HepG2 (cell line): ENCODE data around the gene LEP. TPM values are rescaled to one million over a fixed set of nuclear protein-coding genes. Genes with fewer than 3 reads are reported as not detected.
"Not testable (repeated sequence)": the region's sequence is repeated elsewhere in the genome, so short reads cannot be mapped to it uniquely, and the experiment has no call there.

Experiments
- ATAC-seq: fragments of 200-7000 bp; cut with Tn5 transposase; 3 replicates; pipeline ENCODE4 v1.9.1; 2020; ENCODE audit warnings: mild to moderate bottlenecking, moderate library complexity
- BruUV-seq: library from RNA; stranded (reverse); fragments of 400-500 nt; replicated peaks from 2 replicates; lab custom pipeline; 2021; lab: Mats Ljungman, UMichigan
- CTCF ChIA-PET: fragments of 300-600 bp; formaldehyde crosslinking; extraction: SDS; loops from one replicate; lab custom pipeline; 2021; ENCODE audit warnings: low total read pairs, inconsistent platforms, low intra/inter-chr PET ratio; lab: Yijun Ruan, JAX
- POLR2A ChIA-PET: fragments of 350-600 bp; sonication (Branson Sonifier 250); formaldehyde crosslinking; loops from one replicate; lab custom pipeline; 2020; ENCODE audit warnings: antibody characterized with exemption, inconsistent platforms; lab: Yijun Ruan, JAX
- DNase-seq: peaks from one replicate; pipeline ENCODE4 v3.0.0-alpha.2; 2015; ENCODE audit warnings: low spot score
- FAIRE-seq: peaks from 3 replicates; lab custom pipeline; 2011; peaks lifted over from hg19 to GRCh38; lab: Jason Lieb, UNC
- H2AFZ ChIP-seq: one replicate; pipeline ENCODE4 v1.6.1; 2011; ENCODE audit warnings: low read length, inconsistent platforms
- H3K27ac ChIP-seq: fragments of 300-600 bp; 3 replicates; pipeline ENCODE4 v1.8.0; 2011; ENCODE audit warnings: mixed run types, mild to moderate bottlenecking, mixed read lengths, low read length, inconsistent platforms; ENCODE audit not compliant: insufficient read depth; ENCODE audit errors: extremely low read length
- H3K27me3 ChIP-seq, 2 experiments: fragments of 200-600 bp in 1 of 2; 2 replicates in 1 of 2; 3 replicates in 1 of 2; pipeline versions ENCODE4 v1.6.0 to v1.8.0; 2011; ENCODE audit warnings: low read length in 2 of 2, mild to moderate bottlenecking in 2 of 2, moderate library complexity in 2 of 2, inconsistent platforms in 1 of 2; ENCODE audit not compliant: insufficient read depth in 2 of 2, control insufficient read depth in 1 of 2
- H3K36me3 ChIP-seq, 2 experiments: fragments of 200-600 bp in 1 of 2; replicated peaks in 1 of 2; 2 replicates in 1 of 2; 3 replicates in 1 of 2; pipeline versions ENCODE4 v1.5.1 to v1.8.0; 2011; ENCODE audit warnings: low read length in 2 of 2, inconsistent platforms in 1 of 2; ENCODE audit not compliant: insufficient read depth in 2 of 2, control insufficient read depth in 1 of 2
- H3K4me1 ChIP-seq: 2 replicates; pipeline ENCODE4 v1.5.1; 2012; ENCODE audit warnings: low read length, inconsistent platforms; ENCODE audit not compliant: insufficient read depth
- H3K4me2 ChIP-seq: 2 replicates; pipeline ENCODE4 v1.6.0; 2011; ENCODE audit warnings: low read depth, low read length, inconsistent platforms
- H3K4me3 ChIP-seq, 3 experiments: fragments of 200-600 bp in 1 of 3; sonication (generic), shearing (Covaris generic) in 1 of 3; replicated peaks in 1 of 3; 2 replicates each; pipeline ENCODE4 v1.5.1; 2011 to 2016; ENCODE audit warnings: low read length in 3 of 3, inconsistent platforms in 2 of 3, low read depth in 2 of 3, mild to moderate bottlenecking in 2 of 3, control low read depth in 1 of 3, mixed read lengths in 1 of 3; ENCODE audit not compliant: insufficient read depth in 1 of 3
- H3K79me2 ChIP-seq: one replicate; pipeline ENCODE4 v1.6.1; 2011; ENCODE audit warnings: low read length, inconsistent platforms; ENCODE audit not compliant: insufficient read depth
- H3K9ac ChIP-seq: 2 replicates; pipeline ENCODE4 v1.6.0; 2011; ENCODE audit warnings: mild to moderate bottlenecking, low read depth, low read length, inconsistent platforms; ENCODE audit not compliant: insufficient read depth
- H3K9me3 ChIP-seq: 2 replicates; pipeline ENCODE4 v1.5.1; 2012; ENCODE audit warnings: mild to moderate bottlenecking, low read length
- H4K20me1 ChIP-seq: 2 replicates; pipeline ENCODE4 v1.6.0; 2011; ENCODE audit warnings: inconsistent platforms, mild to moderate bottlenecking, low read length, moderate library complexity; ENCODE audit not compliant: insufficient read depth
- CENPT ChIP-seq: sonication (generic); formaldehyde crosslinking; IDR thresholded peaks from 2 replicates; pipeline ENCODE4 v1.8.0; 2022; ENCODE audit warnings: low read depth, mild to moderate bottlenecking, moderate library complexity, missing genetic modification reagents
- RARG ChIP-seq: sonication (generic); formaldehyde crosslinking; IDR thresholded peaks from 2 replicates; pipeline ENCODE4 v1.4.0; 2020; ENCODE audit warnings: low read depth, mild to moderate bottlenecking, missing genetic modification reagents
- ZMAT5 ChIP-seq: sonication (generic); formaldehyde crosslinking; IDR thresholded peaks from 2 replicates; pipeline ENCODE4 v1.5.0; 2020; ENCODE audit warnings: mild to moderate bottlenecking, low read depth, missing genetic modification reagents, borderline replicate concordance
- WGBS: methylation state at CpG from one replicate; pipeline ENCODE4 v1.1.6; 2017; ENCODE audit warnings: low lambda C conversion rate; 5-methylcytosine and 5-hydroxymethylcytosine counted together
- in situ Hi-C: cut with HindIII; loops from 2 replicates; pipeline ENCODE4 v1.10.0; 2017; ENCODE audit warnings: low pct_unique_long_range_greater_than_20kb; ENCODE audit not compliant: extremely low pct_ligation_motif_present
- intact Hi-C: fragments of 100-400 bp; cut with micrococcal nuclease; formaldehyde crosslinking; loops from one replicate; pipeline ENCODE4 v1.10.0; 2022; ENCODE audit not compliant: unreplicated experiment
- polyA plus RNA-seq, 8 experiments: library from polyadenylated mRNA; depleted of rRNA in 3 of 8; stranded (reverse) in 7 of 8; unstranded in 1 of 8; fragments of >200 nt; fragmentation: Illumina TruSeq in 4 of 8; extraction: Trizol in 4 of 8; gene quantifications; 2 replicates each; pipeline versions ENCODE4 v1.2.1 to v1.2.3, GENCODE V29; 2011 to 2016; ENCODE audit warnings: low read depth in 4 of 8, missing spikeins in 1 of 8, mixed read lengths in 1 of 8; ENCODE audit not compliant: insufficient read depth in 1 of 8
- total RNA-seq, 5 experiments: library from RNA; depleted of rRNA; stranded (reverse); fragments of >200 nt; fragmentation: Illumina TruSeq; extraction: Trizol; gene quantifications; 2 replicates each; pipeline ENCODE4 v1.2.3, GENCODE V29; 2016; ENCODE audit warnings: low read depth in 1 of 5
- TF ChIP-seq, protein P1 (sequence below): sonication (generic); formaldehyde crosslinking; IDR thresholded peaks from 2 replicates; pipeline ENCODE4 v1.5.0; 2020; ENCODE audit warnings: mild to moderate bottlenecking, missing genetic modification reagents

LEP gene
- total and polyA plus RNA-seq, 2 of the 13 experiments (the other 11 are each of a cell fraction or from before 2014, with no cell fraction given): 0.05 TPM; not detected in 1

DNA sequence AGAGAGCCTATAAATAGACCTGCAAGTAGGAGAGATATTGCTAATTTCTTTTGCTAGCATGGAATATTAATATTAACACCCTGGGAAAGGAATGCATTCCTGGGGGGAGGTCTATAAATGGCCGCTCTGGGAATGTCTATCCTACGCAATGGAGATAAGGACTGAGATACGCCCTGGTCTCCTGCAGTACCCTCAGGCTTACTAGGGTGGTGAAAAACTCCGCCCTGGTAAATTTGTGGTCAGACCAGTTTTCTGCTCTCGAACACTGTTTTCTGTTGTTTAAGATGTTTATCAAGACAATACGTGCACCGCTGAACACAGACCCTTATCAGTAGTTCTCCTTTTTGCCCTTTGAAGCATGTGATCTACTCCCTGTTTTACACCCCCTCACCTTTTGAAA lies 1.9 kb upstream of the LEP start:
- intact Hi-C loops, CTCF ChIA-PET, H2AFZ ChIP-seq, H3K9me3 ChIP-seq, in situ Hi-C loops, ATAC-seq, H3K4me2 ChIP-seq, DNase-seq, H3K79me2 ChIP-seq, H4K20me1 ChIP-seq, H3K4me3 ChIP-seq, H3K9ac ChIP-seq, BruUV-seq, FAIRE-seq, H3K27ac ChIP-seq, POLR2A ChIA-PET, H3K36me3 ChIP-seq, H3K4me1 ChIP-seq: not testable (repeated sequence)
- WGBS: 48% methylated on average over 7 of the region's 7 CpGs
- H3K27me3 ChIP-seq: peaks cover 1 to 32% of the 10 kb centered on the region in 2 experiments; a peak in 3 of 5 replicates

GRCh38 chr7:128242661-128243060 lies 1.6 kb downstream of the LEP start:
- no peak overlapping the region for H3K27ac ChIP-seq
- no peak for DNase-seq
- WGBS: 16% methylated on average over 11 of the region's 11 CpGs
- H3K27me3 ChIP-seq: peaks cover 1 to 38% of the 10 kb centered on the region in 2 experiments; a peak in 3 of 5 replicates
- no peaks in the 10 kb centered on the region for H4K20me1 ChIP-seq
- no TSS peak for BruUV-seq
- H3K9me3 ChIP-seq: no peaks in the 10 kb centered on the region; the same call in 1 of the 2 replicates
- intact Hi-C loops: no loop called here
- POLR2A ChIA-PET: no interaction called here
- CTCF ChIA-PET: no interaction called here
- no peak overlapping the region for H2AFZ ChIP-seq
- ATAC-seq: no peak
- H3K9ac ChIP-seq: no peak overlapping the region
- no peak overlapping the region for H3K4me2 ChIP-seq
- H3K36me3 ChIP-seq: no peaks in the 10 kb centered on the region
- FAIRE-seq: no peak
- H3K4me1 ChIP-seq: no peaks in the 10 kb centered on the region
- in situ Hi-C loops: no loop called here
- no peaks in the 10 kb centered on the region for H3K79me2 ChIP-seq
- no peak for TF ChIP-seq RARG (CRISPR knock-in tag)
- TF ChIP-seq, protein P1, sequence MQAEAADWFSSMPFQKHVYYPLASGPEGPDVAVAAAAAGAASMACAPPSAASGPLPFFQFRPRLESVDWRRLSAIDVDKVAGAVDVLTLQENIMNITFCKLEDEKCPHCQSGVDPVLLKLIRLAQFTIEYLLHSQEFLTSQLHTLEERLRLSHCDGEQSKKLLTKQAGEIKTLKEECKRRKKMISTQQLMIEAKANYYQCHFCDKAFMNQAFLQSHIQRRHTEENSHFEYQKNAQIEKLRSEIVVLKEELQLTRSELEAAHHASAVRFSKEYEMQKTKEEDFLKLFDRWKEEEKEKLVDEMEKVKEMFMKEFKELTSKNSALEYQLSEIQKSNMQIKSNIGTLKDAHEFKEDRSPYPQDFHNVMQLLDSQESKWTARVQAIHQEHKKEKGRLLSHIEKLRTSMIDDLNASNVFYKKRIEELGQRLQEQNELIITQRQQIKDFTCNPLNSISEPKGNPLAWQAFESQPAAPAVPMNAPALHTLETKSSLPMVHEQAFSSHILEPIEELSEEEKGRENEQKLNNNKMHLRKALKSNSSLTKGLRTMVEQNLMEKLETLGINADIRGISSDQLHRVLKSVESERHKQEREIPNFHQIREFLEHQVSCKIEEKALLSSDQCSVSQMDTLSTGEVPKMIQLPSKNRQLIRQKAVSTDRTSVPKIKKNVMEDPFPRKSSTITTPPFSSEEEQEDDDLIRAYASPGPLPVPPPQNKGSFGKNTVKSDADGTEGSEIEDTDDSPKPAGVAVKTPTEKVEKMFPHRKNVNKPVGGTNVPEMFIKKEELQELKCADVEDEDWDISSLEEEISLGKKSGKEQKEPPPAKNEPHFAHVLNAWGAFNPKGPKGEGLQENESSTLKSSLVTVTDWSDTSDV (CRISPR knock-in tag): no peak
- TF ChIP-seq ZMAT5 (CRISPR knock-in tag): no peak
- TF ChIP-seq CENPT: no peak
- no peak overlapping the region for H3K4me3 ChIP-seq
